IMR-90 (cell line): ENCODE results near the gene MMEL1. TPM values are rescaled to one million over a fixed set of nuclear protein-coding genes. Genes with fewer than 3 reads are reported as not detected.

Experiments
- ATAC-seq: fragments of 200-7000 bp; cut with Tn5 transposase; 2 replicates; pipeline ENCODE4 v1.9.1; 2020; ENCODE audit warnings: low read depth, mild to moderate bottlenecking, moderate library complexity
- BruUV-seq: library from RNA; stranded (reverse); fragments of 400-500 nt; replicated peaks from 2 replicates; lab custom pipeline; 2021; lab: Mats Ljungman, UMichigan
- CTCF ChIA-PET: fragments of 300-600 bp; formaldehyde crosslinking; extraction: SDS; loops from one replicate; lab custom pipeline; 2021; ENCODE audit warnings: antibody characterized with exemption; lab: Yijun Ruan, JAX
- POLR2A ChIA-PET: fragments of 300-600 bp; sonication (Branson Sonifier 250); formaldehyde crosslinking; loops from one replicate; lab custom pipeline; 2022; ENCODE audit warnings: antibody characterized with exemption; ENCODE audit not compliant: unreplicated experiment; lab: Charles Lee
- DNase-seq: peaks from one replicate; pipeline ENCODE4 v3.0.0; 2013
- H2AFZ ChIP-seq: replicated peaks from 2 replicates; pipeline ENCODE3; 2013; ENCODE audit warnings: low read length, mild to moderate bottlenecking; ENCODE audit not compliant: poor library complexity
- H2AK5ac ChIP-seq: 2 replicates; pipeline ENCODE4 v1.6.1; 2013; ENCODE audit warnings: low read depth, low read length, inconsistent platforms
- H2AK9ac ChIP-seq: replicated peaks from 2 replicates; pipeline ENCODE3; 2013; ENCODE audit warnings: mild to moderate bottlenecking, low read depth, low read length, moderate library complexity; ENCODE audit not compliant: poor library complexity
- H2BK120ac ChIP-seq: 2 replicates; pipeline ENCODE4 v1.6.1; 2013; ENCODE audit warnings: low read depth, low read length, inconsistent platforms
- H2BK15ac ChIP-seq: 3 replicates; pipeline ENCODE4 v1.6.1; 2013; ENCODE audit warnings: low read depth, low read length, inconsistent platforms
- H2BK20ac ChIP-seq: 2 replicates; pipeline ENCODE4 v1.6.1; 2013; ENCODE audit warnings: low read depth, mild to moderate bottlenecking, inconsistent platforms, low read length, moderate library complexity
- H2BK5ac ChIP-seq: 2 replicates; pipeline ENCODE4 v1.6.1; 2013; ENCODE audit warnings: mild to moderate bottlenecking, low read depth, low read length, inconsistent platforms; ENCODE audit not compliant: poor library complexity, severe bottlenecking
- H3K14ac ChIP-seq: replicated peaks from 2 replicates; pipeline ENCODE4 v1.6.1; 2013; ENCODE audit warnings: low read depth, low read length, inconsistent platforms
- H3K18ac ChIP-seq: 2 replicates; pipeline ENCODE4 v1.6.1; 2013; ENCODE audit warnings: low read depth, low read length, control low read depth
- H3K23ac ChIP-seq: 2 replicates; pipeline ENCODE4 v1.6.1; 2013; ENCODE audit warnings: low read depth, low read length, inconsistent platforms
- H3K27ac ChIP-seq: 2 replicates; pipeline ENCODE4 v1.5.1; 2013; ENCODE audit warnings: mild to moderate bottlenecking, control low read depth, low read length; ENCODE audit not compliant: insufficient read depth
- H3K27me3 ChIP-seq: 2 replicates; pipeline ENCODE4 v1.6.1; 2013; ENCODE audit warnings: low read length; ENCODE audit not compliant: control insufficient read depth, insufficient read depth
- H3K36me3 ChIP-seq: 2 replicates; pipeline ENCODE4 v1.6.1; 2013; ENCODE audit warnings: low read length, mixed read lengths; ENCODE audit not compliant: control insufficient read depth, insufficient read depth
- H3K4ac ChIP-seq: 2 replicates; pipeline ENCODE4 v1.6.1; 2013; ENCODE audit warnings: low read depth, low read length, inconsistent platforms
- H3K4me1 ChIP-seq: 2 replicates; pipeline ENCODE4 v1.6.1; 2013; ENCODE audit warnings: low read length, mixed read lengths; ENCODE audit not compliant: control insufficient read depth, insufficient read depth
- H3K4me2 ChIP-seq: 2 replicates; pipeline ENCODE4 v1.6.1; 2013; ENCODE audit warnings: low read depth, mild to moderate bottlenecking, control low read depth, low read length, moderate library complexity
- H3K4me3 ChIP-seq: 2 replicates; pipeline ENCODE4 v1.5.1; 2013; ENCODE audit warnings: low read depth, mild to moderate bottlenecking, control low read depth, low read length, moderate library complexity; ENCODE audit not compliant: insufficient read depth
- H3K56ac ChIP-seq: 2 replicates; pipeline ENCODE4 v1.6.1; 2013; ENCODE audit warnings: low read length, inconsistent platforms; ENCODE audit not compliant: insufficient read depth; ENCODE audit errors: extremely low read depth
- H3K79me1 ChIP-seq, 2 experiments: 2 replicates each; pipeline ENCODE4 v1.6.1; 2013; ENCODE audit warnings: low read length in 2 of 2, inconsistent platforms in 1 of 2, low read depth in 1 of 2
- H3K9ac ChIP-seq: 2 replicates; pipeline ENCODE4 v1.6.1; 2013; ENCODE audit warnings: low read depth, low read length, control low read depth
- H3K9me1 ChIP-seq: 2 replicates; pipeline ENCODE4 v1.6.1; 2013; ENCODE audit warnings: low read length, inconsistent platforms; ENCODE audit not compliant: insufficient read depth
- H3K9me3 ChIP-seq: 2 replicates; pipeline ENCODE4 v1.6.1; 2013; ENCODE audit warnings: low read length; ENCODE audit not compliant: control insufficient read depth, insufficient read depth
- H4K20me1 ChIP-seq: 2 replicates; pipeline ENCODE4 v1.6.1; 2013; ENCODE audit warnings: low read length, inconsistent platforms; ENCODE audit not compliant: insufficient read depth
- H4K5ac ChIP-seq: 2 replicates; pipeline ENCODE4 v1.6.1; 2013; ENCODE audit warnings: mild to moderate bottlenecking, low read depth, low read length, control low read depth
- H4K8ac ChIP-seq, 2 experiments: 2 replicates each; pipeline ENCODE4 v1.6.1; 2013; ENCODE audit warnings: low read depth in 2 of 2, low read length in 2 of 2, control low read depth in 1 of 2, inconsistent platforms in 1 of 2
- H4K91ac ChIP-seq: 2 replicates; pipeline ENCODE4 v1.6.1; 2013; ENCODE audit warnings: low read depth, low read length, inconsistent platforms; ENCODE audit not compliant: insufficient read depth
- BHLHE40 ChIP-seq: fragments of 150-350 bp; IDR thresholded peaks from 2 replicates; pipeline ENCODE4 v1.6.1; 2016; ENCODE audit warnings: mild to moderate bottlenecking, low read depth, low read length
- CEBPB ChIP-seq: IDR thresholded peaks from 2 replicates; pipeline ENCODE4 v1.6.1; 2012; ENCODE audit warnings: low read depth, low read length, improper control_type of control experiment
- CHD1 ChIP-seq: IDR thresholded peaks from 2 replicates; pipeline ENCODE4 v1.6.1; 2012; ENCODE audit warnings: low read depth, low read length, improper control_type of control experiment
- ELK1 ChIP-seq: fragments of 150-350 bp; IDR thresholded peaks from 2 replicates; pipeline ENCODE4 v1.6.1; 2016; ENCODE audit warnings: low read depth, mild to moderate bottlenecking, low read length, moderate library complexity, borderline replicate concordance
- FOS ChIP-seq: fragments of 150-350 bp; IDR thresholded peaks from 2 replicates; pipeline ENCODE4 v1.6.1; 2016; ENCODE audit warnings: low read depth, low read length
- MAFK ChIP-seq: IDR thresholded peaks from 2 replicates; pipeline ENCODE4 v1.6.1; 2012; ENCODE audit warnings: low read depth, low read length, improper control_type of control experiment
- MAZ ChIP-seq: IDR thresholded peaks from 2 replicates; pipeline ENCODE4 v1.6.1; 2012; ENCODE audit warnings: low read depth, mild to moderate bottlenecking, low read length, improper control_type of control experiment, moderate library complexity, borderline replicate concordance
- MXI1 ChIP-seq: IDR thresholded peaks from 2 replicates; pipeline ENCODE4 v1.6.1; 2012; ENCODE audit warnings: low read depth, mild to moderate bottlenecking, low read length, moderate library complexity, borderline replicate concordance
- NFE2L2 ChIP-seq: fragments of 150-350 bp; IDR thresholded peaks from 2 replicates; pipeline ENCODE4 v1.6.1; 2016; ENCODE audit warnings: low read depth, mild to moderate bottlenecking, low read length
- POLR2A ChIP-seq: IDR thresholded peaks from 2 replicates; pipeline ENCODE4 v1.6.1; 2012; ENCODE audit warnings: mild to moderate bottlenecking, low read depth, low read length
- RAD21 ChIP-seq: IDR thresholded peaks from 2 replicates; pipeline ENCODE4 v1.6.1; 2012; ENCODE audit warnings: low read length, improper control_type of control experiment
- RCOR1 ChIP-seq: IDR thresholded peaks from 2 replicates; pipeline ENCODE4 v1.6.1; 2012; ENCODE audit warnings: mild to moderate bottlenecking, low read length, improper control_type of control experiment; ENCODE audit not compliant: insufficient replicate concordance
- RFX5 ChIP-seq: IDR thresholded peaks from 2 replicates; pipeline ENCODE4 v1.8.0; 2012; ENCODE audit warnings: low read depth, mild to moderate bottlenecking, low read length, moderate library complexity
- SMC3 ChIP-seq: fragments of 150-350 bp; IDR thresholded peaks from 2 replicates; pipeline ENCODE4 v1.6.1; 2016; ENCODE audit warnings: low read depth, mild to moderate bottlenecking, antibody characterized with exemption, low read length, moderate library complexity
- WGBS, 2 experiments: methylation state at CpG; one replicate each; pipeline versions ENCODE4 v1.1.5 to v1.1.7; 2013; ENCODE audit warnings: missing lambda C conversion rate in 2 of 2; ENCODE audit not compliant: insufficient read length in 1 of 2; ENCODE audit errors: extremely low coverage in 2 of 2; 5-methylcytosine and 5-hydroxymethylcytosine counted together
- dilution Hi-C: fragments of 300-500 bp; cut with HindIII; formaldehyde crosslinking; loops from one replicate; pipeline ENCODE4 v1.14.3; 2018; ENCODE audit warnings: low sequenced_read_pairs; ENCODE audit not compliant: unreplicated experiment
- in situ Hi-C: fragments of 300-500 bp; cut with MboI; formaldehyde crosslinking; loops from 3 replicates; pipeline ENCODE4 v1.14.3; 2019; ENCODE audit warnings: low sequenced_read_pairs, inconsistent platforms, mixed read lengths
- intact Hi-C: fragments of 100-400 bp; cut with micrococcal nuclease; formaldehyde crosslinking; loops from 2 replicates; pipeline ENCODE4 v1.10.0; 2022
- polyA plus RNA-seq, 3 experiments: library from polyadenylated mRNA; depleted of rRNA; stranded (reverse); fragments of >200 nt; gene quantifications; 2 replicates each; pipeline ENCODE4 v1.2.3, GENCODE V29; 2012; ENCODE audit warnings: low replicate concordance in 1 of 3
- total RNA-seq: library from RNA; depleted of rRNA; stranded (reverse); fragments of >200 nt; gene quantifications from 2 replicates; pipeline ENCODE4 v1.2.3, GENCODE V29; 2012
- TF ChIP-seq, protein P1 (sequence below): fragments of 150-350 bp; IDR thresholded peaks from 2 replicates; pipeline ENCODE4 v1.6.1; 2017; ENCODE audit warnings: mild to moderate bottlenecking, antibody characterized with exemption, low read length, low read depth
- TF ChIP-seq, protein P2 (sequence below): conservative IDR thresholded peaks from 2 replicates; pipeline ENCODE4 v1.5.1; 2012; ENCODE audit warnings: mild to moderate bottlenecking, low read depth, low read length, improper control_type of control experiment

Gene MMEL1
- total and polyA plus RNA-seq, 2 of the 4 experiments (the other 2 are of a cell fraction): under 0.01 to 0.12 TPM

GRCh38 chr1:2646837-2647236 lies 14.0 kb upstream of the MMEL1 start:
- Histone ChIP-seq H4K20me1 (no peaks in the 10 kb centered on the region), H3K14ac (no peak overlapping the region), H3K4me1 (no peaks in the 10 kb centered on the region), H3K36me3 (no peaks in the 10 kb centered on the region), H3K27ac (no peak overlapping the region), H2BK15ac (no peak overlapping the region), H4K91ac (no peak overlapping the region), H3K27me3 (no peaks in the 10 kb centered on the region), H2AFZ (no peak overlapping the region), H2AK5ac (no peak overlapping the region), H3K4ac (no peak overlapping the region), H2BK5ac (no peak overlapping the region), H3K9ac (no peak overlapping the region), H2BK120ac (no peak overlapping the region), H3K9me3 (peaks cover 10% of the 10 kb centered on the region), H4K5ac (no peak overlapping the region), H2BK20ac (no peak overlapping the region), H2AK9ac (no peak overlapping the region), H3K56ac (no peak overlapping the region), H3K79me1 (no peaks in the 10 kb centered on the region; a peak in 1 of 4 replicates), H3K18ac (no peak overlapping the region), H3K23ac (no peak overlapping the region), H3K4me2 (no peak overlapping the region), H3K4me3 (no peak overlapping the region), H4K8ac (no peak overlapping the region), H3K9me1 (no peaks in the 10 kb centered on the region)
- no TSS peak for BruUV-seq
- in situ Hi-C loops: no loop called here
- ChIA-PET CTCF (interaction anchor here (0.5 kb wide), 1 partner anchor 975 kb away, joined by 4 read pairs; no protein-coding TSS in a partner anchor), POLR2A (no interaction called here)
- DNase-seq: no peak
- dilution Hi-C loops: no loop called here
- no peak for ATAC-seq
- intact Hi-C loops: no loop called here
- 83% methylated on average over 1 of the region's 5 CpGs; no CpG with 5 or more reads in 1 of the 2 experiments for WGBS, 2 experiments
- TF ChIP-seq BHLHE40: no peak
- TF ChIP-seq CEBPB: no peak
- no peak for TF ChIP-seq CHD1
- TF ChIP-seq POLR2A: no peak
- TF ChIP-seq SMC3: no peak
- no peak for TF ChIP-seq MAFK
- TF ChIP-seq NFE2L2: no peak
- TF ChIP-seq, protein P1, sequence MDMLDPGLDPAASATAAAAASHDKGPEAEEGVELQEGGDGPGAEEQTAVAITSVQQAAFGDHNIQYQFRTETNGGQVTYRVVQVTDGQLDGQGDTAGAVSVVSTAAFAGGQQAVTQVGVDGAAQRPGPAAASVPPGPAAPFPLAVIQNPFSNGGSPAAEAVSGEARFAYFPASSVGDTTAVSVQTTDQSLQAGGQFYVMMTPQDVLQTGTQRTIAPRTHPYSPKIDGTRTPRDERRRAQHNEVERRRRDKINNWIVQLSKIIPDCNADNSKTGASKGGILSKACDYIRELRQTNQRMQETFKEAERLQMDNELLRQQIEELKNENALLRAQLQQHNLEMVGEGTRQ: no peak
- no peak for TF ChIP-seq FOS
- no peak for TF ChIP-seq MXI1
- TF ChIP-seq ELK1: no peak
- TF ChIP-seq, protein P2, sequence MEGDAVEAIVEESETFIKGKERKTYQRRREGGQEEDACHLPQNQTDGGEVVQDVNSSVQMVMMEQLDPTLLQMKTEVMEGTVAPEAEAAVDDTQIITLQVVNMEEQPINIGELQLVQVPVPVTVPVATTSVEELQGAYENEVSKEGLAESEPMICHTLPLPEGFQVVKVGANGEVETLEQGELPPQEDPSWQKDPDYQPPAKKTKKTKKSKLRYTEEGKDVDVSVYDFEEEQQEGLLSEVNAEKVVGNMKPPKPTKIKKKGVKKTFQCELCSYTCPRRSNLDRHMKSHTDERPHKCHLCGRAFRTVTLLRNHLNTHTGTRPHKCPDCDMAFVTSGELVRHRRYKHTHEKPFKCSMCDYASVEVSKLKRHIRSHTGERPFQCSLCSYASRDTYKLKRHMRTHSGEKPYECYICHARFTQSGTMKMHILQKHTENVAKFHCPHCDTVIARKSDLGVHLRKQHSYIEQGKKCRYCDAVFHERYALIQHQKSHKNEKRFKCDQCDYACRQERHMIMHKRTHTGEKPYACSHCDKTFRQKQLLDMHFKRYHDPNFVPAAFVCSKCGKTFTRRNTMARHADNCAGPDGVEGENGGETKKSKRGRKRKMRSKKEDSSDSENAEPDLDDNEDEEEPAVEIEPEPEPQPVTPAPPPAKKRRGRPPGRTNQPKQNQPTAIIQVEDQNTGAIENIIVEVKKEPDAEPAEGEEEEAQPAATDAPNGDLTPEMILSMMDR: no peak
- no peak for TF ChIP-seq RFX5
- no peak for TF ChIP-seq RAD21
- no peak for TF ChIP-seq MAZ
- TF ChIP-seq RCOR1: no peak
